ENCODE data around the gene LRRC9. TPM values are rescaled to one million over a fixed set of nuclear protein-coding genes. Genes with fewer than 3 reads are reported as not detected.
"Not testable (repeated sequence)": the region's sequence is repeated elsewhere in the genome, so short reads cannot be mapped to it uniquely, and the experiment has no call there.

Gene LRRC9
- total RNA-seq, 1 experiment from 2014 or later: 0.77 TPM

- Histone ChIP-seq H3K23me2 (ENCODE audit: insufficient read length, low read depth, low read length, poor library complexity, severe bottlenecking) (no peaks in the 10 kb centered on the region), H2BK15ac (ENCODE audit: low read depth, low read length) (no peak overlapping the region), H2AK5ac (ENCODE audit: insufficient read length, low read length) (no peak overlapping the region), H3T11ph (ENCODE audit: low read length) (no peak overlapping the region), H2BK120ac (ENCODE audit: low read depth, low read length, poor library complexity, severe bottlenecking) (no peak overlapping the region), H3K79me2 (ENCODE audit: insufficient read depth, low read length) (no peaks in the 10 kb centered on the region), H3K4me1 (ENCODE audit: insufficient read depth, low read length) (no peaks in the 10 kb centered on the region), H4K20me1 (ENCODE audit: control insufficient read depth, insufficient read depth, insufficient read length) (no peaks in the 10 kb centered on the region), H4K91ac (ENCODE audit: insufficient read length, low read depth, low read length) (no peak overlapping the region), H3K27me3 (ENCODE audit: insufficient read depth, low read length) (no peaks in the 10 kb centered on the region), H4K5ac (ENCODE audit: insufficient read length, low read depth, low read length) (no peak overlapping the region), H3K56ac (ENCODE audit: insufficient read length, low read depth, low read length) (no peak overlapping the region), H3K4me2 (ENCODE audit: insufficient read depth, insufficient read length, low read length) (no peak overlapping the region), H3K79me1 (ENCODE audit: insufficient read depth, low read depth, low read length, poor library complexity, severe bottlenecking) (no peaks in the 10 kb centered on the region), H2AFZ (ENCODE audit: low read length) (no peak overlapping the region), H3K9me3 (ENCODE audit: control insufficient read depth, low read depth, low read length) (no peaks in the 10 kb centered on the region), H3K4ac (ENCODE audit: low read depth, low read length) (no peak overlapping the region), H3K18ac (ENCODE audit: insufficient read length, low read depth, low read length) (no peak overlapping the region), H3K9ac (ENCODE audit: extremely low read depth, insufficient read length, low read length) (no peak overlapping the region), H3K27ac (ENCODE audit: insufficient read length, low read depth, low read length) (no peak overlapping the region), H3K14ac (ENCODE audit: insufficient read depth, low read length) (no peak overlapping the region), H2BK5ac (ENCODE audit: insufficient read length, low read length) (no peak overlapping the region), H4K8ac (replicated peaks; ENCODE audit: insufficient read length, low read depth, low read length) (no peak overlapping the region), H2BK12ac (ENCODE audit: insufficient read length, low read depth, low read length) (no peak overlapping the region), H2BK20ac (ENCODE audit: low read depth, low read length, poor library complexity, severe bottlenecking) (no peak overlapping the region), H3K23ac (ENCODE audit: insufficient read length, low read depth, low read length) (no peak overlapping the region)
- no peak for TF ChIP-seq CTCF (conservative IDR thresholded peaks at IDR 0.05)
- Mint-ChIP-seq H3K4me1 (no peaks in the 10 kb centered on the region), H3K4me3 (no peak overlapping the region), H3K36me3 (ENCODE audit: insufficient read depth in 1 of 3, low read depth in 3 of 3) (peaks cover 1 to 7% (median 4%) of the 10 kb centered on the region in 3 experiments; a peak in 4 of 7 replicates), H3K27me3 (ENCODE audit: low read depth) (no peaks in the 10 kb centered on the region), H3K9me3 (peaks cover 4 to 6% of the 10 kb centered on the region in 2 experiments), H3K27ac (no peak overlapping the region)
- DNase-seq: no peak
Observed at GRCh38 chr14:59944909-59945308, 25.0 kb downstream of the LRRC9 start.

- not testable (repeated sequence) for H4K8ac ChIP-seq (replicated peaks; ENCODE audit: insufficient read length, low read depth, low read length); H3K14ac ChIP-seq (ENCODE audit: insufficient read depth, low read length); H2AFZ ChIP-seq (ENCODE audit: low read length); H2BK20ac ChIP-seq (ENCODE audit: low read depth, low read length, poor library complexity, severe bottlenecking); H3T11ph ChIP-seq (ENCODE audit: low read length); H3K4ac ChIP-seq (ENCODE audit: low read depth, low read length); H3K23ac ChIP-seq (ENCODE audit: insufficient read length, low read depth, low read length); H2AK5ac ChIP-seq (ENCODE audit: insufficient read length, low read length); H3K4me1 ChIP-seq (ENCODE audit: insufficient read depth, low read length); H4K20me1 ChIP-seq (ENCODE audit: control insufficient read depth, insufficient read depth, insufficient read length); H3K9ac ChIP-seq (ENCODE audit: extremely low read depth, insufficient read length, low read length); H4K91ac ChIP-seq (ENCODE audit: insufficient read length, low read depth, low read length); H2BK120ac ChIP-seq (ENCODE audit: low read depth, low read length, poor library complexity, severe bottlenecking); H3K9me3 ChIP-seq (ENCODE audit: control insufficient read depth, low read depth, low read length); H2BK15ac ChIP-seq (ENCODE audit: low read depth, low read length); H3K79me2 ChIP-seq (ENCODE audit: insufficient read depth, low read length); H3K79me1 ChIP-seq (ENCODE audit: insufficient read depth, low read depth, low read length, poor library complexity, severe bottlenecking); H3K23me2 ChIP-seq (ENCODE audit: insufficient read length, low read depth, low read length, poor library complexity, severe bottlenecking); H3K27me3 Mint-ChIP-seq (ENCODE audit: low read depth); H3K18ac ChIP-seq (ENCODE audit: insufficient read length, low read depth, low read length); H3K27ac ChIP-seq (ENCODE audit: insufficient read length, low read depth, low read length); H3K4me1 Mint-ChIP-seq; DNase-seq; H3K4me2 ChIP-seq (ENCODE audit: insufficient read depth, insufficient read length, low read length); H2BK12ac ChIP-seq (ENCODE audit: insufficient read length, low read depth, low read length); H3K27me3 ChIP-seq (ENCODE audit: insufficient read depth, low read length); H2BK5ac ChIP-seq (ENCODE audit: insufficient read length, low read length); H4K5ac ChIP-seq (ENCODE audit: insufficient read length, low read depth, low read length); H3K56ac ChIP-seq (ENCODE audit: insufficient read length, low read depth, low read length)
- Mint-ChIP-seq H3K4me3 (peak overlapping the region; percentile 70 to 83), H3K36me3 (ENCODE audit: insufficient read depth in 1 of 3, low read depth in 3 of 3) (peaks cover 10 to 44% (median 33%) of the 10 kb centered on the region in 3 experiments), H3K9me3 (peaks cover 25 to 45% of the 10 kb centered on the region in 2 experiments), H3K27ac (peak overlapping the region in 1 of 3 experiments; percentile 74; a peak in 2 of 7 replicates)
- WGBS (ENCODE audit: extremely low coverage, insufficient read length, low lambda C conversion rate): no CpG with 5 or more reads among the region's 30 CpGs
Observed at GRCh38 chr14:59952141-59952540, 32.2 kb downstream of the LRRC9 start.
